ENCODE data around the gene CTSE.
A peak's percentile ranks its signal among the peaks of the same experiment; 100 is the strongest.

- TF ChIP-seq EZH2 (IDR thresholded peaks at IDR 0.05; ENCODE audit: low read length) = no peak
- TF ChIP-seq, protein P1, sequence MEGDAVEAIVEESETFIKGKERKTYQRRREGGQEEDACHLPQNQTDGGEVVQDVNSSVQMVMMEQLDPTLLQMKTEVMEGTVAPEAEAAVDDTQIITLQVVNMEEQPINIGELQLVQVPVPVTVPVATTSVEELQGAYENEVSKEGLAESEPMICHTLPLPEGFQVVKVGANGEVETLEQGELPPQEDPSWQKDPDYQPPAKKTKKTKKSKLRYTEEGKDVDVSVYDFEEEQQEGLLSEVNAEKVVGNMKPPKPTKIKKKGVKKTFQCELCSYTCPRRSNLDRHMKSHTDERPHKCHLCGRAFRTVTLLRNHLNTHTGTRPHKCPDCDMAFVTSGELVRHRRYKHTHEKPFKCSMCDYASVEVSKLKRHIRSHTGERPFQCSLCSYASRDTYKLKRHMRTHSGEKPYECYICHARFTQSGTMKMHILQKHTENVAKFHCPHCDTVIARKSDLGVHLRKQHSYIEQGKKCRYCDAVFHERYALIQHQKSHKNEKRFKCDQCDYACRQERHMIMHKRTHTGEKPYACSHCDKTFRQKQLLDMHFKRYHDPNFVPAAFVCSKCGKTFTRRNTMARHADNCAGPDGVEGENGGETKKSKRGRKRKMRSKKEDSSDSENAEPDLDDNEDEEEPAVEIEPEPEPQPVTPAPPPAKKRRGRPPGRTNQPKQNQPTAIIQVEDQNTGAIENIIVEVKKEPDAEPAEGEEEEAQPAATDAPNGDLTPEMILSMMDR (optimal IDR thresholded peaks at IDR 0.05 in 1 of 3, IDR thresholded peaks at IDR 0.05 in 1 of 3, conservative IDR thresholded peaks at IDR 0.05 in 1 of 3; ENCODE audit: extremely low read depth in 1 of 3, insufficient read depth in 2 of 3, low read length in 3 of 3) = peak; percentile 84 to 95 (median 91)
These were observed 39.6 kb downstream of the CTSE start for GRCh38 chr1:205983925-205984725.
